ENCODE data around the gene SYT2. TPM values are rescaled to one million over a fixed set of nuclear protein-coding genes. Genes with fewer than 3 reads are reported as not detected.

Gene SYT2
- polyA plus RNA-seq, 1 experiment: not detected

DNA sequence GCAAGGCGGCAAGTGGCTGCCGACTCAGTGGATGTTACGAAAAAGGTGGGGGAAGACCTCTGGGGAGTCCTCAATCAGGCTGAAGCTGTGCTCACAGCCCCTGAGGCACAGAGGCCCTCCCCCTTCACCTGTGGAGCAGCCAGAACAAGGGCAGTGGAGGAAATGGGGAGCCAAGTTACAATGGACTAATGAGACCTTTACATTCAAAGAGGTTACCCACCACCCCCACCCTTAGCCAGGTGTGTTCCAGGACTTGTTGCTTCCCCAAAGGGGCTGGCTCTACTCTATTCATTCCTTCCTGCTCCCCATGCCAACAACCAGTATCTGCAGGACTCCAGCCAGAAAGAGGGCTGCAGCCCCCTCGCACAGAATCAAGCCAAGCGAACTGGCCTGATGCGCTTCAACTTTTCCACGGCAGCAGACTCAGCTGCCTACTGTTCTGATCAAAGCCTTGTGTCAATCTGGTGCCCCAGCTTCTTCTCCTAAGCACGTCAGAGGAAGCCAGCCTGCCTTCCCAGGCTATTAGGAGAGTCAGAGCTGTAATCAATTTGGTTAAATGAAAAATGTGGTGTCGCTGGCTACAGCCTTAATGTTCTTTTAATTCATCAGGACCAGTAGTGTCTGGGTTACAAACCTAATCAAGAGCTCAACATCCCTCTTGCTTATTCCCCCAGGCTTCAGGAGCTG is 1.8 kb upstream of the SYT2 start:
- no peak overlapping the region for H3K4me3 ChIP-seq (ENCODE audit: low read depth, low read length)
- H3K27me3 ChIP-seq (ENCODE audit: control insufficient read depth, insufficient read depth, low read length): peaks cover 53% of the 10 kb centered on the region
- POLR2A ChIA-PET: no interaction called here
- CTCF ChIA-PET: no interaction called here
- TF ChIP-seq, protein P1, sequence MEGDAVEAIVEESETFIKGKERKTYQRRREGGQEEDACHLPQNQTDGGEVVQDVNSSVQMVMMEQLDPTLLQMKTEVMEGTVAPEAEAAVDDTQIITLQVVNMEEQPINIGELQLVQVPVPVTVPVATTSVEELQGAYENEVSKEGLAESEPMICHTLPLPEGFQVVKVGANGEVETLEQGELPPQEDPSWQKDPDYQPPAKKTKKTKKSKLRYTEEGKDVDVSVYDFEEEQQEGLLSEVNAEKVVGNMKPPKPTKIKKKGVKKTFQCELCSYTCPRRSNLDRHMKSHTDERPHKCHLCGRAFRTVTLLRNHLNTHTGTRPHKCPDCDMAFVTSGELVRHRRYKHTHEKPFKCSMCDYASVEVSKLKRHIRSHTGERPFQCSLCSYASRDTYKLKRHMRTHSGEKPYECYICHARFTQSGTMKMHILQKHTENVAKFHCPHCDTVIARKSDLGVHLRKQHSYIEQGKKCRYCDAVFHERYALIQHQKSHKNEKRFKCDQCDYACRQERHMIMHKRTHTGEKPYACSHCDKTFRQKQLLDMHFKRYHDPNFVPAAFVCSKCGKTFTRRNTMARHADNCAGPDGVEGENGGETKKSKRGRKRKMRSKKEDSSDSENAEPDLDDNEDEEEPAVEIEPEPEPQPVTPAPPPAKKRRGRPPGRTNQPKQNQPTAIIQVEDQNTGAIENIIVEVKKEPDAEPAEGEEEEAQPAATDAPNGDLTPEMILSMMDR (IDR thresholded peaks at IDR 0.05; ENCODE audit: insufficient read depth, low read depth, low read length): no peak
- no peaks in the 10 kb centered on the region for H3K36me3 ChIP-seq (ENCODE audit: control insufficient read depth, insufficient read depth, low read length)
- no peak for DNase-seq (ENCODE audit: low read depth)

DNA sequence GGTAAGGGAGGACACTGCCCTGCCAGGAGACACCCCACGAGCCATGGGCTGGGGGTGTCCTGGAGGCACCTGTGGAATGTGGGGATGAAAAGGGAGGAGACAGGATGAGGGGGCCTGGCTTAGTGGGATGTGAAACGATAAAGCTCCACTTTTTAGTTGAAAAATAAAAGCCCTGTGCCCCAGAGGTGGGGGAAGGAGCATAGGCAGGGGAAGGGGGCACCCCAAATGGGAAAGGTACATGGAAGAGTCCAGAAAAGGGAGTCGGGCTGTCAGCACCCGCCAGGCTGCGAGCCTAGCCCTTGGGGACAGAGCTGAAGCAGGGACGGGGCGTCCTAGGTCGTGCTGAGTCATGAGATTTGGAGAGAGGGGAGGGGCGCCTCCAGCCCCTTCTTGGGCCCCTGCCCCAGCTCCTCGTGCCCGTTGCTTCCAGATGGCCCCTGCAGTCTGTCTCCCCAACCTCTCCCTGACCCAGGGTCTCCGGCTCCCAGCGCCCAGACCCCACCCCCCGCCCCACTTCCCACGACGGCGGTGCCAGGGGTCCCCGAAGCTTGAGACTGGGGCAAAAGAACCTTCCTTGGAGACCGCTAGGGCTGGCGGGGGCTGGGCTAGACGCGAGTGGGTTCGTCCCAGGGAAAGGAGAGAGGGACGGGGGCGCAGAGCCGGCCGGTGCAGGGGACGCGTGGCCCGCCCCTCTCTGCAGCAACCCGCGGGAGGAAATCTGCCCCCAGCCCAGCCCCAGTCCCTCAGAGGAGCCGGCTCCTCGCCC is 795 bp downstream of the SYT2 start:
- Histone ChIP-seq H3K4me3 (ENCODE audit: low read depth, low read length) (no peak overlapping the region), H3K27me3 (ENCODE audit: control insufficient read depth, insufficient read depth, low read length) (peaks cover 60% of the 10 kb centered on the region), H3K36me3 (ENCODE audit: control insufficient read depth, insufficient read depth, low read length) (no peaks in the 10 kb centered on the region)
- ChIA-PET CTCF (interaction anchor here (0.9 to 1.8 kb wide), 2 partner anchors 10 to 28 kb away, joined by 4 to 6 read pairs; no protein-coding TSS in a partner anchor), POLR2A (interaction anchor here (0.5 to 0.6 kb wide), 2 partner anchors 10 to 100 kb away, joined by 5 to 8 read pairs; no protein-coding TSS in a partner anchor)
- TF ChIP-seq, protein P1 (IDR thresholded peaks at IDR 0.05; ENCODE audit: insufficient read depth, low read depth, low read length): no peak
- DNase-seq (ENCODE audit: low read depth): no peak

DNA sequence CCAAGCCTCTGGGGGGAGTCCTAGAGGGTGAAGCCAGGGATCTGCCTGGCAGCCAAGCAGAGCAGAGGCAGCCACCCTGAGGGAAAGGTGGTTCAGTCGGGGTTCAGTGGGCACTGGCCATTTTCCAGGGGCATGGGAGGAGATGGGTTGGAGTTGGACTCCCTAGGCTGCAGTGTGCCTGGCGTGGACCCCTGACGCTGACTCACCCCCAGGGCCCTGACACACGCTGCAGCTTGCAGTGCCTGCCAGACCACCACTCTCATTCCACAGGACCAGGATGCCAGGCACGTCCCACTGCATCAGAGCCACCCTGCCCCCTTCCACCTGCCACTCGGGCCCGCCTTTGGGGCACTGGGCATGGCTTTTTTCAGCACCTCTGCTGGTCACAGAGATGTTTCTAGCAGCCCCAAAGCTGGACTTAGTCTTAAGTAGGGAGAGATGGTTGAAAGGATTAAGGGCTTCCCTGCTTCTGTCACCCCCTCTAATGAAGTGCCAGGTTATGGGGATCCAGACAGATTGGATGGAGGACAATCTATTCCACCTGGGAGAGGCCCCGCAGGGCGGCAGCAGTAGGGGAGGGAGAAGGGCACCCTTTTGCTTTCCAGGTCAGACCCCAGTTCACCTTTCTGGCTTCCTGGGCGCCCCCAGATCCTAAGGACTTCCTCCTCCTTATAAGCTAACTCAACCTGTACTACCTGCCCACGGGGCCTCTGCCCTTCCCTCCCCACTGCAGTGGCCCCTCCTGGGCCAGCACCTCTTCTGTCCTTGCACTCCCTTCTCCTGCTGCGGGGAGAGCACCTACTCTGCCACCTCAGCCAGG is 1.6 kb downstream of the SYT2 start:
- POLR2A ChIA-PET: no interaction called here
- Histone ChIP-seq H3K36me3 (ENCODE audit: control insufficient read depth, insufficient read depth, low read length) (no peaks in the 10 kb centered on the region), H3K4me3 (ENCODE audit: low read depth, low read length) (no peak overlapping the region), H3K27me3 (ENCODE audit: control insufficient read depth, insufficient read depth, low read length) (peaks cover 62% of the 10 kb centered on the region)
- TF ChIP-seq, protein P1 (IDR thresholded peaks at IDR 0.05; ENCODE audit: insufficient read depth, low read depth, low read length): no peak
- DNase-seq (ENCODE audit: low read depth): no peak
- CTCF ChIA-PET: interaction anchor here (1.1 to 3.7 kb wide), 2 partner anchors 10 to 19 kb away, joined by 3 to 17 read pairs; no protein-coding TSS in a partner anchor

DNA sequence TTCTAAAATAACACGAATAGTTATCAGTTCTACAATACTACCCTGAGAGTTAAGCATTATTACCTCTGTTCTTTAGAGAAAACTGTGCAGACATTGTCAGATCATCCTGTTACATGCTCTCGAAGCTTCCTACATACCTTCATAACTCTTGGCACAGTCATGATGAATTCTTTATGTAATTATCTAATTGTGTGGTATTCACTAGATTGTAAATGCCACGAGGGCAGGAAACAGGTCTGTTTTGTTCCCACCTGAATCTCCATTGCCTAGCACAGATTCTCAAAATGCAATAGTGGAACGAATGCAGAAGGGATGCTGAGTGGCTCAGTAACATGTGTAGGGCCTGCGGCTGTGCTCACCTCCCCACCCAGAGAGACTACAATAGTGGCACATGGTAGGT is 3.4 kb downstream of the SYT2 start:
- Histone ChIP-seq H3K4me3 (ENCODE audit: low read depth, low read length) (no peak overlapping the region), H3K36me3 (ENCODE audit: control insufficient read depth, insufficient read depth, low read length) (no peaks in the 10 kb centered on the region), H3K27me3 (ENCODE audit: control insufficient read depth, insufficient read depth, low read length) (peaks cover 63% of the 10 kb centered on the region)
- TF ChIP-seq, protein P1 (IDR thresholded peaks at IDR 0.05; ENCODE audit: insufficient read depth, low read depth, low read length): no peak
- ChIA-PET POLR2A (no interaction called here), CTCF (interaction anchor here (3.7 kb wide), 1 partner anchor 12 kb away, joined by 17 read pairs; no protein-coding TSS in a partner anchor)
- no peak for DNase-seq (ENCODE audit: low read depth)

All from BJ (cell line).